Activated CD8-positive, alpha-beta T cell treated with anti-CD3 and anti-CD28 coated beads for 36 hours (primary cell): ENCODE results near the gene PTPRS. TPM values are rescaled to one million over a fixed set of nuclear protein-coding genes. Genes with fewer than 3 reads are reported as not detected.
A peak's percentile ranks its signal among the peaks of the same experiment; 100 is the strongest.

ENCODE experiments used
- ATAC-seq: fragments of 200-7000 bp; cut with Tn5 transposase; one replicate; pipeline ENCODE4 v1.10.0; 2021; ENCODE audit warnings: mild to moderate bottlenecking, moderate library complexity
- CTCF ChIA-PET: fragments of 350-600 bp; sonication (Branson Sonifier 250); formaldehyde crosslinking; loops from one replicate; lab custom pipeline; 2021; ENCODE audit warnings: antibody characterized with exemption; lab: Charles Lee
- POLR2A ChIA-PET: fragments of 350-600 bp; sonication (Branson Sonifier 250); formaldehyde crosslinking; loops from one replicate; lab custom pipeline; 2021; ENCODE audit warnings: antibody characterized with exemption; lab: Charles Lee
- DNase-seq: peaks from one replicate; pipeline ENCODE4 v3.0.0-alpha.2; 2020
- H3K27ac Mint-ChIP-seq: one replicate; pipeline ENCODE4 v1.8.0; 2021; ENCODE audit warnings: mild to moderate bottlenecking, mixed read lengths
- H3K27me3 Mint-ChIP-seq: one replicate; pipeline ENCODE4 v1.8.0; 2021; ENCODE audit warnings: mixed read lengths
- H3K36me3 Mint-ChIP-seq: one replicate; pipeline ENCODE4 v1.8.0; 2021; ENCODE audit warnings: low read depth, mixed read lengths
- H3K4me1 Mint-ChIP-seq: one replicate; pipeline ENCODE4 v1.8.0; 2021; ENCODE audit warnings: low read depth, mixed read lengths
- H3K4me3 Mint-ChIP-seq: one replicate; pipeline ENCODE4 v1.8.0; 2021; ENCODE audit warnings: mild to moderate bottlenecking, moderate library complexity, mixed read lengths
- H3K9me3 Mint-ChIP-seq: one replicate; pipeline ENCODE4 v1.8.0; 2021; ENCODE audit warnings: mixed read lengths
- intact Hi-C: fragments of 100-400 bp; cut with micrococcal nuclease; formaldehyde crosslinking; loops from one replicate; pipeline ENCODE4 v1.10.0; 2022
- total RNA-seq, 2 experiments: library from RNA; stranded (reverse); gene quantifications; one replicate each; pipeline ENCODE4 v1.2.3, GENCODE V29; 2021
- TF ChIP-seq, protein P1 (sequence below): fragments of 200-600 bp; IDR thresholded peaks from one replicate; pipeline ENCODE4 v1.8.0; 2022; ENCODE audit warnings: antibody characterized with exemption, mild to moderate bottlenecking

PTPRS gene
- total RNA-seq, 2 experiments from 2014 or later, result 2.6 to 2.8 TPM

DNA sequence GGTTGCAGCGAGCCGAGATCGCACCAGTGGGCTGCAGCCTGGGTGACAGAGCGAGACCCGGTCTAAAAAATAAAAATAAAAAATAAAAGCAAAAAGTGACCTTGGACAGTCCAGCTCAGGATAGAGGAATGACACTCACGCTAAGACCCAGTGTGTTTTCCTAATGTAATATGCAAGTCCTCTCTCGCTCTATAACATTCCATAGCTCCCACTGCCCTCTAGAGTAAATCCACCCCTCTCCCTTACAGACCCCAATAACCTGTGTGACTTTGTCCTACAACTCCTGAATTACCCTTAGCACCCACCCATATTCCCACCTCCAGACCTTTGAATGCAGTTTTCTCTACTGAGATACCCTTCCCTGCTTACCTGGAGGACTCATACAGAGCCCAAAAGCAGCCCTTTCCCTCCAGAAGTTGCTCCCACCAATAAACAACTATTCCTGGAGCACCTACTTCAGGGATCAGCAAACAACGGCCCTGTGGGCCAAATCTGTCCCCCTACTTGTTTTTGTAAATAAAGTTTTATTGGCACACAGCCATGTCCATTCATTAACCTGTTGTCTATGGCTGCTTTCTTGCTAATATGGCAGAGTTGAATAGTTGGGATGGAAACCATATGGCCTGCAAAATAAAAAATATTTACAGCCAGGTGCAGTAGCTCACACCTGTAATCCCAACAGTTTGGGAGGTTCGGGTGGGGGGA, 39.8 kb upstream of the PTPRS start:
- CTCF ChIA-PET, result interaction anchor here (1.0 kb wide), 1 partner anchor 150 kb away, joined by 3 read pairs; no protein-coding TSS in a partner anchor
- Mint-ChIP-seq H3K27me3 (peaks cover 15% of the 10 kb centered on the region), H3K9me3 (peaks cover 17% of the 10 kb centered on the region), H3K4me1 (no peaks in the 10 kb centered on the region), H3K4me3 (no peak overlapping the region), H3K27ac (no peak overlapping the region), H3K36me3 (peaks cover 8% of the 10 kb centered on the region)
- TF ChIP-seq, protein P1, sequence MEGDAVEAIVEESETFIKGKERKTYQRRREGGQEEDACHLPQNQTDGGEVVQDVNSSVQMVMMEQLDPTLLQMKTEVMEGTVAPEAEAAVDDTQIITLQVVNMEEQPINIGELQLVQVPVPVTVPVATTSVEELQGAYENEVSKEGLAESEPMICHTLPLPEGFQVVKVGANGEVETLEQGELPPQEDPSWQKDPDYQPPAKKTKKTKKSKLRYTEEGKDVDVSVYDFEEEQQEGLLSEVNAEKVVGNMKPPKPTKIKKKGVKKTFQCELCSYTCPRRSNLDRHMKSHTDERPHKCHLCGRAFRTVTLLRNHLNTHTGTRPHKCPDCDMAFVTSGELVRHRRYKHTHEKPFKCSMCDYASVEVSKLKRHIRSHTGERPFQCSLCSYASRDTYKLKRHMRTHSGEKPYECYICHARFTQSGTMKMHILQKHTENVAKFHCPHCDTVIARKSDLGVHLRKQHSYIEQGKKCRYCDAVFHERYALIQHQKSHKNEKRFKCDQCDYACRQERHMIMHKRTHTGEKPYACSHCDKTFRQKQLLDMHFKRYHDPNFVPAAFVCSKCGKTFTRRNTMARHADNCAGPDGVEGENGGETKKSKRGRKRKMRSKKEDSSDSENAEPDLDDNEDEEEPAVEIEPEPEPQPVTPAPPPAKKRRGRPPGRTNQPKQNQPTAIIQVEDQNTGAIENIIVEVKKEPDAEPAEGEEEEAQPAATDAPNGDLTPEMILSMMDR, result no peak
- DNase-seq (no peak), ATAC-seq (no peak)
- intact Hi-C loops, result no loop called here
- POLR2A ChIA-PET, result interaction anchor here (0.6 kb wide), 1 partner anchor 27 kb away, joined by 3 read pairs; no protein-coding TSS in a partner anchor

DNA sequence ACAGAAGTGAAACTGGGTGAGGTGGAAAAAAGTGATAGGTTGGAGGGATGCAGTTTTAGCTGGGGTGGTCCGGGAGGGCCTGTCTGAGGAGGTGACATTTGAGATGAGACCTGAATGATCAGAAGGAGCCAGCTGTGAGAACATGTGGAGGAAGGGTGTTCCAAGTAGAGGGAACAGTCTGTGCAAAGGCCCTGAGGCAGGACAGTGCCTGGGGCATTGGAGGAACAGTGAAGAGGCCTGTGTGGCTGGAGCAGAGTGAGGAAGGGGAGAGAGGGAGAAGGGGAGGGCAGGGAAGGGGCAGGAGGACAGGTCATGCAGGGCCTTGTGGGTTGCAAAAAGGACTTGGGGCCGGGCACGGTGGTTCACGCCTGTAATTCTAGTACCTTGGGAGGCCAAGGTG, 36.3 kb upstream of the PTPRS start:
- no peak overlapping the region for H3K27ac Mint-ChIP-seq
- ChIA-PET POLR2A (no interaction called here), CTCF (interaction anchor here (1.1 kb wide), 2 partner anchors 14 to 67 kb away, joined by 3 to 4 read pairs; no protein-coding TSS in a partner anchor)
- no peak overlapping the region for H3K4me3 Mint-ChIP-seq
- TF ChIP-seq, protein P1, result no peak
- H3K4me1 Mint-ChIP-seq, result no peaks in the 10 kb centered on the region
- peaks cover 4% of the 10 kb centered on the region for H3K9me3 Mint-ChIP-seq
- H3K36me3 Mint-ChIP-seq, result peaks cover 4% of the 10 kb centered on the region
- DNase-seq (no peak), ATAC-seq (no peak)
- H3K27me3 Mint-ChIP-seq, result peaks cover 14% of the 10 kb centered on the region
- intact Hi-C loops, result no loop called here

DNA sequence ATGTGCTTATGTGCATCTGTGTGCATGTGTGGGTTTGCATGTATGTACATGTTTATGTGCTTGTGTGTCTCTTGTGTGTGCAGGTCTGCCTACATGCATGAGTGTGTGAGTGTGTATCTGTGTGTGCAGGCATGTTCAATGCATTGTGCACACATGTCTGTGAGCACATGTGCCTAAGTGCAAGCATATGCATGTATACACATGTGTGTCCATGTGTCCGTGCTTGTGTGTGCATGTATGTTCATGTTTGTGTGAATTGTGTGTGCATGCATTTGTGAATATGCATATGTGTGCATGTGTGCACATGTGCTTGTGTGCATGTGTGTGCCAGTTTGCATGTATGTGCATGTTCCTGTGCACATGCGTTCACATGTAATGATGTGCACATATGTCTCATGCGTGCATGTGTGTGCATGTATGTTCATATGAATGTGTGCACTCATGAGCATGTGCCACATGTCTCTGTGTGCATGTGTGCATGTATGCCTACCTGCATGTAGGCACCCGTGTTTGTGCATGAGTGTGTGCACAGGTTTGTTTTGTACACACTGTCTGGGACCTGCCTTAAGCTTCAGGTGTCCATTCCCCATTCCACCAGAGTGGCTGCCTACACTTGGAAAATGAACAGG, 32.1 kb upstream of the PTPRS start:
- H3K9me3 Mint-ChIP-seq, result no peaks in the 10 kb centered on the region
- no peak for ATAC-seq
- no peak for DNase-seq
- TF ChIP-seq, protein P1, result no peak
- ChIA-PET CTCF (no interaction called here), POLR2A (no interaction called here)
- H3K27me3 Mint-ChIP-seq, result peaks cover 11% of the 10 kb centered on the region
- H3K4me1 Mint-ChIP-seq, result no peaks in the 10 kb centered on the region
- intact Hi-C loops, result no loop called here
- no peak overlapping the region for H3K27ac Mint-ChIP-seq
- no peak overlapping the region for H3K4me3 Mint-ChIP-seq
- no peaks in the 10 kb centered on the region for H3K36me3 Mint-ChIP-seq

DNA sequence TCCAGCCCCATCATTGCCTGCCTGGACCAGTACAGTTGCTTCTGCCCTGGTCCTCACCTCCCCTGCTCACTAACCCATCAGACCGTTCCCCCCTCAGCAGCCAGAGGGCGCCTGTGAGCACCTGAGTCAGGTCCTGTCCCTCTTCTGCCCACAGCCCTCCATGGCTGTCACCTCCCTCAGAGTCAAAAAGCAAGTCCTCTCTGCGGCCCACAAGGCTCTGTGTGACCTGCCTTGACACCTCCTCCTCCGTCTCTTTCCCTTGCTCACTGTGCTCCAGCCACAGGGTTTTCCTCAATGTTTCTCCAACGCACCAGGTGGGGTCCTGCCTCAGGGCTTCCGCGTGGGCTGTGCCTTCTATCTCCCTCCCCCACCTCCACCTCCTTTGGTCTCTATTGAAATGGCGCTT, 29.4 kb upstream of the PTPRS start:
- no peak overlapping the region for H3K4me3 Mint-ChIP-seq
- CTCF ChIA-PET, result no interaction called here
- POLR2A ChIA-PET, result no interaction called here
- H3K27ac Mint-ChIP-seq, result no peak overlapping the region
- intact Hi-C loops, result no loop called here
- no peaks in the 10 kb centered on the region for H3K4me1 Mint-ChIP-seq
- H3K27me3 Mint-ChIP-seq, result peaks cover 6% of the 10 kb centered on the region
- H3K36me3 Mint-ChIP-seq, result no peaks in the 10 kb centered on the region
- ATAC-seq (peak; percentile 77), DNase-seq (peak; percentile 82)
- H3K9me3 Mint-ChIP-seq, result no peaks in the 10 kb centered on the region
- TF ChIP-seq, protein P1, result peak; percentile 65

DNA sequence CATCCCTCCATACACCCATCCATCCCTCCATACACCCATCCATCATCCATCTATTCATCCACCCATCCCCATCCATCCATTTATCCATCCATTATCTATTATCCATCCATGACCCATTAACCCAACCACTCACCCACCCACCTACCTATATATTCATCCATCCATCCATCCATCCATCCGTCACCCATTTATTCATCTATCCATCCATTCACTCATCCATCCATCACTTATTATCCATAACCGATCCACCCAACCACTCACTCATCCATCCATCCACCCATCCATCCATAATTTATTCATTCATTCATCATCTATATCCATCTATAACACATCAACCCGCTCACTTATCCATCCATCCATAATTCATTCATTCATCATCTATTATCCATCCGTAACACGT, 28.7 kb upstream of the PTPRS start:
- Mint-ChIP-seq H3K27me3 (peaks cover 3% of the 10 kb centered on the region), H3K9me3 (no peaks in the 10 kb centered on the region), H3K36me3 (no peaks in the 10 kb centered on the region), H3K4me1 (no peaks in the 10 kb centered on the region), H3K4me3 (no peak overlapping the region), H3K27ac (no peak overlapping the region)
- CTCF ChIA-PET, result no interaction called here
- POLR2A ChIA-PET, result no interaction called here
- intact Hi-C loops, result no loop called here
- no peak for DNase-seq
- TF ChIP-seq, protein P1, result no peak
- no peak for ATAC-seq
